Small intestine (tissue), 7 donors: ENCODE results near the gene USP17L27. TPM values are rescaled to one million over a fixed set of nuclear protein-coding genes. Genes with fewer than 3 reads are reported as not detected.
"Not testable (repeated sequence)": the region's sequence is repeated elsewhere in the genome, so short reads cannot be mapped to it uniquely, and the experiment has no call there.

ENCODE experiments used
- DNase-seq, 2 donors: peaks; one replicate each; pipeline versions ENCODE4 v3.0.0 to v3.0.0-alpha.2; 2013
- FAIRE-seq: peaks from 2 replicates; lab custom pipeline; 2012; peaks lifted over from hg19 to GRCh38; lab: Jason Lieb, UNC
- H3K27ac ChIP-seq, 3 donors: one replicate each; pipeline ENCODE4 v1.5.1; 2013; ENCODE audit warnings: low read length in 2 of 3, mild to moderate bottlenecking in 2 of 3, control low read depth in 1 of 3, inconsistent platforms in 1 of 3, low read depth in 1 of 3, moderate library complexity in 1 of 3
- H3K27me3 ChIP-seq, 3 donors: one replicate each; pipeline ENCODE4 v1.6.1; 2013; ENCODE audit warnings: low read length in 3 of 3, inconsistent platforms in 1 of 3; ENCODE audit not compliant: control insufficient read depth in 3 of 3, insufficient read depth in 3 of 3
- H3K36me3 ChIP-seq, 3 donors: one replicate each; pipeline ENCODE4 v1.6.1; 2013; ENCODE audit warnings: low read length in 3 of 3, inconsistent platforms in 1 of 3, low read depth in 1 of 3, mild to moderate bottlenecking in 1 of 3, moderate library complexity in 1 of 3; ENCODE audit not compliant: control insufficient read depth in 3 of 3, insufficient read depth in 2 of 3
- H3K4me1 ChIP-seq, 3 donors: one replicate each; pipeline ENCODE4 v1.6.1; 2013; ENCODE audit warnings: low read length in 2 of 3, inconsistent platforms in 1 of 3, low read depth in 1 of 3, mild to moderate bottlenecking in 1 of 3, moderate library complexity in 1 of 3; ENCODE audit not compliant: control insufficient read depth in 3 of 3, insufficient read depth in 2 of 3
- H3K4me3 ChIP-seq, 3 donors: one replicate each; pipeline ENCODE4 v1.5.1; 2013; ENCODE audit warnings: low read length in 3 of 3, control low read depth in 1 of 3, inconsistent platforms in 1 of 3, low read depth in 1 of 3, mild to moderate bottlenecking in 1 of 3, moderate library complexity in 1 of 3
- H3K9me3 ChIP-seq, 2 donors: one replicate each; pipeline ENCODE4 v1.6.1; 2013; ENCODE audit warnings: low read depth in 1 of 2, low read length in 1 of 2; ENCODE audit not compliant: control insufficient read depth in 2 of 2, insufficient read depth in 1 of 2
- WGBS, 3 donors: extraction: QIAGEN DNeasy Blood & Tissue Kit; methylation state at CpG; one replicate each; pipeline ENCODE4 v1.1.7; 2013; 5-methylcytosine and 5-hydroxymethylcytosine counted together
- polyA plus RNA-seq, 4 donors: library from polyadenylated mRNA; stranded (reverse) in 3 of 4; unstranded in 1 of 4; fragments of 200-250 nt in 3 of 4; fragments of 120-200 nt in 1 of 4; gene quantifications; one replicate each; pipeline versions ENCODE4 v1.2.1 to v1.2.3, GENCODE V29; 2013
- donor health status: healthy with polysubstance abuse.
- donor health status: control.
- donor health status: control.
- donor health status: Bipolar disorder and iron deficiency.
- donor health status: healthy.

The USP17L27 gene
- polyA plus RNA-seq, 4 donors, result not detected

GRCh38 chr4:9353338-9353737 is 9.4 kb downstream of the USP17L27 start, which contains the start of gene USP17L29:
TSS of gene USP17L29 (plus strand) at chr4:9353638. CDS start at chr4:9353638, 0 bp downstream.
- H3K4me1 ChIP-seq, H3K4me3 ChIP-seq, H3K27me3 ChIP-seq, DNase-seq, H3K36me3 ChIP-seq, H3K9me3 ChIP-seq, H3K27ac ChIP-seq, FAIRE-seq: not testable (repeated sequence)
- no CpG with 5 or more reads among the region's 15 CpGs for WGBS, 3 donors

GRCh38 chr4:9362829-9363228 is 18.9 kb downstream of the USP17L27 start, which contains the start of gene USP17L30:
TSS of gene USP17L30 (plus strand) at chr4:9363129. CDS start at chr4:9363129, 0 bp downstream.
- not testable (repeated sequence) for FAIRE-seq, H3K27ac ChIP-seq, H3K4me3 ChIP-seq, H3K9me3 ChIP-seq, H3K27me3 ChIP-seq, DNase-seq, H3K4me1 ChIP-seq, H3K36me3 ChIP-seq
- no CpG with 5 or more reads among the region's 15 CpGs for WGBS, 3 donors

- H3K4me3 ChIP-seq, FAIRE-seq, H3K36me3 ChIP-seq, H3K27me3 ChIP-seq, DNase-seq, H3K27ac ChIP-seq, H3K9me3 ChIP-seq, H3K4me1 ChIP-seq: not testable (repeated sequence)
- WGBS, 3 donors, result 37 to 57% (median 50%) methylated on average over 1 of the region's 1 CpG
Observed at GRCh38 chr4:9379881-9380280, 35.9 kb downstream of the USP17L27 start.

GRCh38 chr4:9381012-9381534 is 37.1 kb downstream of the USP17L27 start:
- not testable (repeated sequence) for H3K27ac ChIP-seq, H3K27me3 ChIP-seq, H3K36me3 ChIP-seq, H3K9me3 ChIP-seq, H3K4me1 ChIP-seq
- WGBS, 3 donors, result 20 to 35% (median 26%) methylated on average over 19 to 36 of the region's 36 CpGs
- H3K4me3 ChIP-seq, result peak overlapping the region in 2 of 3 donors; percentile 47 to 49
- peak; percentile 12 to 51 for DNase-seq
- peak; percentile 19 for FAIRE-seq

GRCh38 chr4:9384126-9384525 is 40.2 kb downstream of the USP17L27 start:
- Histone ChIP-seq H3K27me3 (no peaks in the 10 kb centered on the region), H3K27ac (no peak overlapping the region), H3K4me1 (no peaks in the 10 kb centered on the region), H3K9me3 (no peaks in the 10 kb centered on the region), H3K36me3 (no peaks in the 10 kb centered on the region), H3K4me3 (no peak overlapping the region)
- WGBS, 3 donors, result 26 to 66% (median 43%) methylated on average over 1 of the region's 1 CpG
- DNase-seq (peak in 1 of 2 donors; percentile 3), FAIRE-seq (no peak)

- H3K27me3 ChIP-seq, H3K9me3 ChIP-seq, H3K36me3 ChIP-seq, H3K27ac ChIP-seq, H3K4me1 ChIP-seq, H3K4me3 ChIP-seq, DNase-seq, FAIRE-seq: not testable (repeated sequence)
- WGBS, 3 donors, result 42 to 71% (median 49%) methylated on average over 2 of the region's 2 CpGs
Observed at GRCh38 chr4:9389001-9389400, 45.1 kb downstream of the USP17L27 start.

Other genes with a start within 250 kb of the USP17L27 start
- not detected for gene FAM90A26, start 173.7 kb upstream of the USP17L27 start, polyA plus RNA-seq
- not detected for gene USP17L10, start 133.5 kb upstream of the USP17L27 start, polyA plus RNA-seq
- not detected for gene USP17L11, start 128.7 kb upstream of the USP17L27 start, polyA plus RNA-seq
- not detected for gene USP17L12, start 124.0 kb upstream of the USP17L27 start, polyA plus RNA-seq
- gene USP17L13, start 119.3 kb upstream of the USP17L27 start, polyA plus RNA-seq, result not detected
- not detected for gene USP17L15, start 109.8 kb upstream of the USP17L27 start, polyA plus RNA-seq
- not detected for gene USP17L17, start 100.3 kb upstream of the USP17L27 start, polyA plus RNA-seq
- gene USP17L18, start 95.5 kb upstream of the USP17L27 start, polyA plus RNA-seq, result not detected
- gene USP17L19, start 90.8 kb upstream of the USP17L27 start, polyA plus RNA-seq, result not detected
- gene USP17L20, start 86.0 kb upstream of the USP17L27 start, polyA plus RNA-seq, result not detected
- gene USP17L21, start 81.3 kb upstream of the USP17L27 start, polyA plus RNA-seq, result not detected
- gene USP17L22, start 76.5 kb upstream of the USP17L27 start, polyA plus RNA-seq, result not detected
- gene USP17L24, start 19.0 kb upstream of the USP17L27 start, polyA plus RNA-seq, result not detected
- gene USP17L25, start 14.2 kb upstream of the USP17L27 start, polyA plus RNA-seq, result not detected
- gene USP17L26, start 9.5 kb upstream of the USP17L27 start, polyA plus RNA-seq, result not detected
- not detected for gene USP17L5, start 4.7 kb upstream of the USP17L27 start, polyA plus RNA-seq
- not detected for gene USP17L28, start 4.7 kb downstream of the USP17L27 start, polyA plus RNA-seq
- not detected for gene USP17L29, start 9.5 kb downstream of the USP17L27 start, polyA plus RNA-seq
- gene USP17L30, start 19.0 kb downstream of the USP17L27 start, polyA plus RNA-seq, result not detected
- gene DEFB131A, start 100.3 kb downstream of the USP17L27 start, polyA plus RNA-seq, result not detected